SW 1271 (cell line): ENCODE data around the gene RAD23A.
A peak's percentile ranks its signal among the peaks of the same experiment; 100 is the strongest.
"Not testable (repeated sequence)": the region's sequence is repeated elsewhere in the genome, so short reads cannot be mapped to it uniquely, and the experiment has no call there.

ENCODE experiments used
- DNase-seq, 2 experiments: peaks; one replicate each; lab custom pipeline; 2025; lab: John Stamatoyannopoulos, UW

The RAD23A gene

GRCh38 chr19:12945479-12946091 lies at the start of gene RAD23A:
Gene RAD23A, plus strand, starts transcription at chr19:12945862. Its CDS starts 87 bp downstream, at chr19:12945949.
- peak; percentile 92 to 94 for DNase-seq

GRCh38 chr19:12896460-12896859 lies 49.2 kb upstream of the RAD23A start:
- DNase-seq, result no peak

GRCh38 chr19:12899891-12900518 lies 45.7 kb upstream of the RAD23A start:
- no peak for DNase-seq

- no peak for DNase-seq
Measured at GRCh38 chr19:12907166-12907565, 38.5 kb upstream of the RAD23A start.

GRCh38 chr19:12912571-12912970 lies 33.1 kb upstream of the RAD23A start:
- DNase-seq, result no peak

GRCh38 chr19:12913011-12913561 lies 32.6 kb upstream of the RAD23A start:
- no peak for DNase-seq

GRCh38 chr19:12913851-12914690 lies 31.6 kb upstream of the RAD23A start:
- DNase-seq, result no peak

- not testable (repeated sequence) for DNase-seq
Measured at GRCh38 chr19:12915860-12916259, 29.8 kb upstream of the RAD23A start.

- DNase-seq, result no peak
Measured at GRCh38 chr19:12918253-12918652, 27.4 kb upstream of the RAD23A start.

- no peak for DNase-seq
Measured at GRCh38 chr19:12921047-12921446, 24.6 kb upstream of the RAD23A start.

- DNase-seq, result no peak
Measured at GRCh38 chr19:12922959-12923358, 22.7 kb upstream of the RAD23A start.

GRCh38 chr19:12924621-12925310 lies 20.9 kb upstream of the RAD23A start:
- DNase-seq, result no peak

- no peak for DNase-seq
Measured at GRCh38 chr19:12930002-12930645, 15.5 kb upstream of the RAD23A start.

GRCh38 chr19:12932392-12933286 lies 13.0 kb upstream of the RAD23A start:
- no peak for DNase-seq

- DNase-seq, result peak; percentile 66 to 88
Measured at GRCh38 chr19:12933287-12934072, 12.2 kb upstream of the RAD23A start, which contains the start of gene FARSA. Gene FARSA, minus strand, starts transcription at chr19:12933711. Its CDS starts 15 bp downstream, at chr19:12933696.

GRCh38 chr19:12935071-12935470 lies 10.6 kb upstream of the RAD23A start:
- DNase-seq, result no peak

GRCh38 chr19:12936582-12936981 lies 9.1 kb upstream of the RAD23A start:
- no peak for DNase-seq

- no peak for DNase-seq
Measured at GRCh38 chr19:12937093-12937926, 8.4 kb upstream of the RAD23A start.
